Measurements from ENCODE around the gene NR1D2. TPM values are rescaled to one million over a fixed set of nuclear protein-coding genes. Genes with fewer than 3 reads are reported as not detected.

Gene NR1D2
- total and polyA plus RNA-seq, 3 experiments from 2014 or later, result 7.9 to 57.1 (median 8.4) TPM

Other genes starting within 250 kb of the NR1D2 start
- 10 to 100 TPM; 50.1 to 50.7 TPM for gene UBE2E1, start 139.3 kb upstream of the NR1D2 start, total RNA-seq
- 8.1 TPM for gene UBE2E1, start 139.3 kb upstream of the NR1D2 start, polyA plus RNA-seq
- 1 to 10 TPM; 6.1 to 7.2 TPM for gene NKIRAS1, start 28.3 kb upstream of the NR1D2 start, total RNA-seq
- 5.3 TPM for gene NKIRAS1, start 28.3 kb upstream of the NR1D2 start, polyA plus RNA-seq
- gene RPL15, start 28.2 kb upstream of the NR1D2 start, total RNA-seq, result 1,000 to 10,000 TPM; 2,200 to 2,237 TPM
- 4,233 TPM for gene RPL15, start 28.2 kb upstream of the NR1D2 start, polyA plus RNA-seq

All from CD8-positive, alpha-beta memory T cell (primary cell).